Stomach (tissue), 4 donors: Measurements from ENCODE around the gene LST1.

Experiments
- EP300 ChIP-seq: sonication (generic); formaldehyde crosslinking; IDR thresholded peaks from one replicate; pipeline ENCODE4 v1.6.1; 2017; ENCODE audit warnings: antibody characterized with exemption
- POLR2A ChIP-seq, 4 donors: fragments of 450-650 bp; IDR thresholded peaks; one replicate each; pipeline ENCODE4 v1.6.1; 2016; ENCODE audit warnings: antibody characterized with exemption in 4 of 4, control low read depth in 2 of 4, mild to moderate bottlenecking in 1 of 4, moderate library complexity in 1 of 4
- POLR2AphosphoS5 ChIP-seq, 3 donors: sonication (generic); formaldehyde crosslinking; IDR thresholded peaks; one replicate each; pipeline ENCODE4 v1.6.1; 2016; ENCODE audit warnings: antibody characterized with exemption in 3 of 3
- TF ChIP-seq, protein P1 (sequence below), 7 experiments: fragments of 450-650 bp in 4 of 7; fragments of 200-600 bp in 3 of 7; sonication (generic) in 3 of 7; IDR thresholded peaks; one replicate each; pipeline ENCODE4 v1.5.1; 2016 to 2019; ENCODE audit warnings: antibody characterized with exemption in 7 of 7, control low read depth in 2 of 7, mild to moderate bottlenecking in 1 of 7

DNA sequence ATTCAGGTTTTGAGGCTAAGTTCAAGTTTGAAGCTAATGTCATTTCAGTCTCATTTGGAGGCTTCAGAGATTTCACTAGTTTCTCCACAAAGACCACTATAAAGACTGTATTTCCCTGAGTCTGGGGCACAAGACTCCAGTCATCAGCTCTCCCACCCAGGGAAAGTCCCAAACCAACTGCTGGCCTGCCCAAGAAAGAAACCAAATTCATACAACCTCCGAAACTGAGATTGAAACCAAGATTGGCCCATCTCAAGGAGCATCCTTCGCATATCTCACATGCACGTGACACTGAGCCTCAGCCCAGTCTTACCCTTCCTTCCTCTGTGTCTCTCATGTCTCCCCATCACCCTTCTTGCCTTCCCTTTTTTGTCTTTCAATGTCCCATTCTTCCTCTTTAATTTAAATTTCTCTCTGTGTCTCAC, 17.5 kb upstream of the LST1 start:
- no peak for TF ChIP-seq POLR2A (IDR thresholded peaks at IDR 0.05)
- TF ChIP-seq, protein P1, sequence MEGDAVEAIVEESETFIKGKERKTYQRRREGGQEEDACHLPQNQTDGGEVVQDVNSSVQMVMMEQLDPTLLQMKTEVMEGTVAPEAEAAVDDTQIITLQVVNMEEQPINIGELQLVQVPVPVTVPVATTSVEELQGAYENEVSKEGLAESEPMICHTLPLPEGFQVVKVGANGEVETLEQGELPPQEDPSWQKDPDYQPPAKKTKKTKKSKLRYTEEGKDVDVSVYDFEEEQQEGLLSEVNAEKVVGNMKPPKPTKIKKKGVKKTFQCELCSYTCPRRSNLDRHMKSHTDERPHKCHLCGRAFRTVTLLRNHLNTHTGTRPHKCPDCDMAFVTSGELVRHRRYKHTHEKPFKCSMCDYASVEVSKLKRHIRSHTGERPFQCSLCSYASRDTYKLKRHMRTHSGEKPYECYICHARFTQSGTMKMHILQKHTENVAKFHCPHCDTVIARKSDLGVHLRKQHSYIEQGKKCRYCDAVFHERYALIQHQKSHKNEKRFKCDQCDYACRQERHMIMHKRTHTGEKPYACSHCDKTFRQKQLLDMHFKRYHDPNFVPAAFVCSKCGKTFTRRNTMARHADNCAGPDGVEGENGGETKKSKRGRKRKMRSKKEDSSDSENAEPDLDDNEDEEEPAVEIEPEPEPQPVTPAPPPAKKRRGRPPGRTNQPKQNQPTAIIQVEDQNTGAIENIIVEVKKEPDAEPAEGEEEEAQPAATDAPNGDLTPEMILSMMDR (IDR thresholded peaks at IDR 0.05): no peak
- TF ChIP-seq EP300: no peak
- TF ChIP-seq POLR2AphosphoS5 (IDR thresholded peaks at IDR 0.05): no peak
